Gastroesophageal sphincter (tissue), 3 donors: ENCODE data around the gene AGBL1.

Source experiments
- CTCF ChIP-seq, 4 experiments: fragments of 200-600 bp in 2 of 4; fragments of 450-650 bp in 2 of 4; sonication (generic) in 1 of 4; IDR thresholded peaks; one replicate each; pipeline ENCODE4 v1.5.1; 2017 to 2019; ENCODE audit warnings: antibody characterized with exemption in 4 of 4, mild to moderate bottlenecking in 2 of 4, moderate library complexity in 2 of 4
- POLR2A ChIP-seq, 2 donors: fragments of 450-650 bp; IDR thresholded peaks; one replicate each; pipeline ENCODE4 v1.6.1; 2017; ENCODE audit warnings: antibody characterized with exemption in 2 of 2, mild to moderate bottlenecking in 2 of 2, moderate library complexity in 1 of 2

- TF ChIP-seq POLR2A (IDR thresholded peaks at IDR 0.05): no peak
- TF ChIP-seq CTCF (IDR thresholded peaks at IDR 0.05): no peak
These were observed 24.2 kb downstream of the AGBL1 start for GRCh38 chr15:86103825-86104224.
